Fibroblast of lung (primary cell): Measurements from ENCODE around the gene ARMC2.

Experiments
- EZH2 ChIP-seq: IDR thresholded peaks from 2 replicates; pipeline ENCODE4 v1.5.1; 2012; ENCODE audit warnings: low read length, control low read depth, mild to moderate bottlenecking; ENCODE audit errors: missing control alignments
- TF ChIP-seq, protein P1 (sequence below), 2 donors: IDR thresholded peaks in 1 of 2; conservative IDR thresholded peaks in 1 of 2; 1 replicate in 1 of 2; 2 replicates in 1 of 2; pipeline ENCODE4 v1.5.1; 2011 to 2012; ENCODE audit warnings: low read length in 2 of 2, control low read depth in 1 of 2, inconsistent platforms in 1 of 2, low read depth in 1 of 2, mild to moderate bottlenecking in 1 of 2

DNA sequence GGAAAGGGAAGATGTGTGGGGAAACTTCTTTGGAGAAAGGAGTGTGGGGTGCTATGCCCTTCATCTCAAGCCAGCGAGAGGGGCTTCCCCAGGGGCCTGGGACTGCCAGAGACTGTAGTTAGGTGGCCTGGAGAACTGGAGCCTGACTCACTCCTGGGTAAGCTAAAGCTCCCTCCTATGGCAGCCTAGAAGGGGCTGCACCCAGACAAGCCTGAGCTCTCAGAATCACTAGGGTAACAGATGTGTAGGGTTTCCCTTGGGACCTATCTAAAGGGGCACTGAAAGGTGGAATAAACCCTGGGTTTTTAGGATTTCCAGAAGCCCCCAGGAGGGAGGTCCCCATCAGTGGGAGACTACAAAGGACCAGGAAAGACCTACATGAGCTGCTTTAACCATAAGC, 1.6 kb upstream of the ARMC2 start:
- TF ChIP-seq, protein P1, sequence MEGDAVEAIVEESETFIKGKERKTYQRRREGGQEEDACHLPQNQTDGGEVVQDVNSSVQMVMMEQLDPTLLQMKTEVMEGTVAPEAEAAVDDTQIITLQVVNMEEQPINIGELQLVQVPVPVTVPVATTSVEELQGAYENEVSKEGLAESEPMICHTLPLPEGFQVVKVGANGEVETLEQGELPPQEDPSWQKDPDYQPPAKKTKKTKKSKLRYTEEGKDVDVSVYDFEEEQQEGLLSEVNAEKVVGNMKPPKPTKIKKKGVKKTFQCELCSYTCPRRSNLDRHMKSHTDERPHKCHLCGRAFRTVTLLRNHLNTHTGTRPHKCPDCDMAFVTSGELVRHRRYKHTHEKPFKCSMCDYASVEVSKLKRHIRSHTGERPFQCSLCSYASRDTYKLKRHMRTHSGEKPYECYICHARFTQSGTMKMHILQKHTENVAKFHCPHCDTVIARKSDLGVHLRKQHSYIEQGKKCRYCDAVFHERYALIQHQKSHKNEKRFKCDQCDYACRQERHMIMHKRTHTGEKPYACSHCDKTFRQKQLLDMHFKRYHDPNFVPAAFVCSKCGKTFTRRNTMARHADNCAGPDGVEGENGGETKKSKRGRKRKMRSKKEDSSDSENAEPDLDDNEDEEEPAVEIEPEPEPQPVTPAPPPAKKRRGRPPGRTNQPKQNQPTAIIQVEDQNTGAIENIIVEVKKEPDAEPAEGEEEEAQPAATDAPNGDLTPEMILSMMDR (conservative IDR thresholded peaks at IDR 0.05 in 1 of 2, IDR thresholded peaks at IDR 0.05 in 1 of 2; ENCODE audit: low read depth in 1 of 2, low read length in 2 of 2) = no peak
- TF ChIP-seq EZH2 = no peak
